ENCODE measurements around the gene SNX6.

- TF ChIP-seq CTCF (IDR thresholded peaks at IDR 0.05 in 2 of 3, conservative IDR thresholded peaks at IDR 0.05 in 1 of 3; ENCODE audit: borderline replicate concordance in 1 of 3, insufficient read depth in 1 of 3, low read depth in 2 of 3, low read length in 2 of 3) (no peak), MAX (IDR thresholded peaks at IDR 0.05) (no peak), JUND (IDR thresholded peaks at IDR 0.05) (no peak), POLR2AphosphoS5 (IDR thresholded peaks at IDR 0.05; ENCODE audit: low read depth, low read length) (no peak), ELF1 (IDR thresholded peaks at IDR 0.05; ENCODE audit: borderline replicate concordance, low read depth) (no peak), POLR2A (IDR thresholded peaks at IDR 0.05; ENCODE audit: borderline replicate concordance, extremely low read depth, insufficient read depth, insufficient read length) (no peak), SP1 (IDR thresholded peaks at IDR 0.05; ENCODE audit: low read depth) (no peak), EZH2 (IDR thresholded peaks at IDR 0.05) (no peak), REST (IDR thresholded peaks at IDR 0.05; ENCODE audit: low read depth) (no peak), SIN3A (IDR thresholded peaks at IDR 0.05; ENCODE audit: low read depth) (no peak)
Observed at GRCh38 chr14:34619471-34619870, 10.5 kb downstream of the SNX6 start.
